ENCODE results near the gene BLTP2.
"Not testable (repeated sequence)": the region's sequence is repeated elsewhere in the genome, so short reads cannot be mapped to it uniquely, and the experiment has no call there.

Gene BLTP2

DNA sequence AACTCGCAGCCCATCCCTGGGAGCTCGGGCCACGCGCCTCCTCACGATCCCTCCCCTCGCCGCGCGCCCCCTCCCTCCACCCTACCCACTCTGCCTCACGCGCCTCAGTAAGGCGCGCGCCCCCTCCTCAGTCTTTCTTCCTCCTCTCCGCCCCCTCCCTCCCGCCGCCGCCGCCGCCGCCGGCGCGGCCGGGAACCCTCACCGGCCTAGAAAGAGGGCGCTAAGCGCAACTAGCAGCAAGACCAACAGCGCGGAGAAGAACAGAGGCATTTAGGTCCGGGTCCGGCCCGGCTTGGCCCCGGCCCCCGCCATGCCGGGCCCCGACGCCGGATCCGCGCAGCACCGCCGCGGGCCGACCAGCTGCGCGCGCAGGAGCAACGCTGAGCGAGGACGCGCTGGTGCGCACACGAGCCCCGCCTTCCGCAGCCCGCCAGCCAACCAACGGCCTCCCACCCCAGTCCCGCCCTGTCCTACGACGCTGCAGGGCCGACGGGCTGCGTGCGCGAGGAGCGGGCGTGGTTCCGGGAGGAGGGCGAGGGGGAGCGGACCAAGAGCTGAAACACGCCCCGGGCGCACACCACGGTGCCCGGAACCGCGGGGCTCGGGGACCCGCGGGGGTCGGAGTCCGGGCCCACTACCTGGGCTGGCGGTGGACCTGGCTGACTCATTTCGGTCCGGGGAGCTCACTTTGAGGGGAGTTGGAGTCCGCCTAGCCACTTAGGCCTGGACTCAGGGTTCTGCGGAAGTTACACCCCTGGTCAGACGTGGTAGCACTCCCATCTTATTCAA lies at the start of gene BLTP2:
BLTP2 (minus strand) TSS at position 372 of the 789 bp plus-strand sequence; CDS start at position 270, 102 bp downstream.
- peak; percentile 100 for DNase-seq (ENCODE audit: low spot score)

DNA sequence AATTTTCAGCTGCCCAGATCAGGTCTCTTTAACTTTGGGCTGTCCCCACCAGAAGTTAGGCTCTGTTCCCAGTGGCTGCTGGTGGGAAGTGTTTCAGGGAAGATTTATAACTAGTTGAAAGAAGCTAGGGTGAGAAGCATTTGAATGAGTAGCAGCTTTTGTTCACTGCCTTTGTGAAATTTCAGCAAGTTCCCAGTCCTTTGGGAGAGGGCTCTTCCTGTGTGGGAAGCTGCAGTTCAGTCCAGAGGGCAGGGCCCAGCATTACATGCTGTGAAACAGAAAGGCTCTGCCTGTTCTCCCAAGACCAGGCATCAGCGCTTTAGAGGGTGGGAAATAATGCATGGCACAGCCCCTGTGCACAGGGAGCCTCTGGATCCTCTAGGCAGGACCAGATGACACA lies 48.9 kb upstream of the BLTP2 start:
- no peak for DNase-seq (ENCODE audit: low spot score)

DNA sequence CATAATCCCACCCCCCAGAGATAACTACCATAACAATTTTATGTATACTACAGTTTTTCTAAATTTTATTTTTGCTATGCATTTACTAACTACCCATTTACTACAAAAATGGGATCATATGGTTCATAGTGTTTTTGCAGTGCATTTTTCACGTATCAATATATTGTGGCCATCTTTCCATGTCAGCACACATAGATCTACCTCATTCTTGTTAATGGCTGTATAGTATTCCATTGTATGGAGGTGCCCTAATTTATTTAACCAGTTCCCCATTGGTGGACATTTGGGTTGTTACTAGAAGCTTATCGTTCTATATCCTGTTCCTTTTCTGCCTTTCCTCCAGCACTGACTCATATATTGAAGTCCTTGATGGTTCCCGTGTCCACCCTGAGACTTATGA lies 44.1 kb upstream of the BLTP2 start:
- no peak for DNase-seq (ENCODE audit: low spot score)

DNA sequence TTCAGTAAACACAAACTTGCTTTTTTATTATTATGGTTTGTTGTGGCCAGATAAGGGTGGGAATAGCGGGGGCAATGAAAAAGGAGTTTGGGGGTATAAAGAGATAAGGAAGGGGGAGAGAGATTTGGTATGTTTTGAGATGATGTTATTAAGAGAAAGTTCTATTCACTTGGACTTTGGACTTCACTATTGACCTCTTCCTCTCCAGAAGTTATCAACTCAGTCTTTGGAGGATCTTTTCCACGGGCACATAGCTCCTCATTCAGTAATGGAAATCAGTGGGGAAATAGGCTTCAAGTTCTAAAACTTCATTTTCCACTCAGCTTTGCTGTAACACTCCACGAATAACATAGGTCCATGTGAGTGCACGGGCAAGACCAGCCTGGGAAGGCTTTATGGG lies 43.5 kb upstream of the BLTP2 start:
- no peak for DNase-seq (ENCODE audit: low spot score)

- DNase-seq (ENCODE audit: low spot score), result no peak
Observed at GRCh38 chr17:28686296-28686695, 41.3 kb upstream of the BLTP2 start.

DNA sequence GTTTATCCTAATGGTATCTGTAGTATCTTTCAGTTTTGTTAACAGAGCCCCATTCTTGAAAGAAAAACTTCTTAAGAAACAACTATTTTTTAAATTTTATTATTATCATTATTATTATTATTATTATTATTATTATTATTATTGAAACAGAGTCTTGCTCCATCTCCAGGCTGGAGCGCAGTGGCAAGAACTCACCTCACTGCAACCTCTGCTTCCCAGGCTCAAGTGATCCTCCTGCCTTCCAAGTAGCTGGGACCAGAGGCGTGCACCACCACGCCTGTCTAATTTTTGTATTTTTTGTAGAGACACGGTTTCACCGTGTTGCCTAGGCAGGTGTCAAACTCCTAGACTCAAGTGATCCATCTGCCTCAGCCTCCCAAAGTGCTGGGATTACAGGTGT lies 40.4 kb upstream of the BLTP2 start:
- DNase-seq (ENCODE audit: low spot score), result no peak

GRCh38 chr17:28684963-28685362 lies 40.0 kb upstream of the BLTP2 start:
- no peak for DNase-seq (ENCODE audit: low spot score)

DNA sequence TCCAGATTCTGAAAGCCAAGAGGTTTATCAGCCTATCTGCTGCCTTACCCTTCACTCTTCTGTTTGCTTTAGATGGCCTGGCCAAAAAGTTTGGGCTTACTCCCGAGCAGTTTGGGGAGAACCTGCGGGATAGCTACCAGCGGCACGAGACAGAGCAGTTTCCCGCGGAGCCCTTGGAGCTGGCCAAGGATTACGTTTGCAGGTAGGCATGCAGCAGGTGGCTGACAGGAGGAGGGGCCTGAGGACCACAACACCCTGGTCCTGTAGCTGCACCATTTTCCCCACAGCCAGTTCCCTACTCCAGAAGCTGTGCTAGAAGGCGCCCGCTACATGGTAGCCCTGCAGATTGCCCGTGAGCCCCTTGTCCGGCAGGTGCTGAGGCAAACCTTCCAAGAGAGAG lies 37.7 kb upstream of the BLTP2 start:
- DNase-seq (ENCODE audit: low spot score), result no peak

GRCh38 chr17:28675980-28676379 lies 31.0 kb upstream of the BLTP2 start:
- DNase-seq (ENCODE audit: low spot score), result no peak

DNA sequence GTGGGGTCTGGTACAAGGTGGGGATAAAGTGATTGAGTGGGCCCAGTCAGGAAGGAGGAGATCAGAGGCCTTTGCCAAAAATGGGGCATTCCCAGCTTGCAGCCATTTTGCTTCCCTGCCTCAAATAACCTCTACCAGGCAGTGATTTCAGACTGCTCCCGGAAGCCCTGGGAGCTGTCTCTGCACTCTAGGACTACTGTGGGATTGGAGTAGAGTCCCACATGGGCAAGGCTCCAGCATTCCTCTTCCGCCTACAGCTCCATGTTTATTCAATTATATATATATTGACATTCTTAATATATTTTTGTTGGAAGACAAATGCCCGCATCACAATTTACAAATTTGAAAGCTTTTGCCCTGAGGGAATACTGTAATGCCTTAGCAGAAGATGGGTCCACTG lies 30.5 kb upstream of the BLTP2 start:
- no peak for DNase-seq (ENCODE audit: low spot score)

- no peak for DNase-seq (ENCODE audit: low spot score)
Observed at GRCh38 chr17:28669918-28670317, 25.0 kb upstream of the BLTP2 start.

DNA sequence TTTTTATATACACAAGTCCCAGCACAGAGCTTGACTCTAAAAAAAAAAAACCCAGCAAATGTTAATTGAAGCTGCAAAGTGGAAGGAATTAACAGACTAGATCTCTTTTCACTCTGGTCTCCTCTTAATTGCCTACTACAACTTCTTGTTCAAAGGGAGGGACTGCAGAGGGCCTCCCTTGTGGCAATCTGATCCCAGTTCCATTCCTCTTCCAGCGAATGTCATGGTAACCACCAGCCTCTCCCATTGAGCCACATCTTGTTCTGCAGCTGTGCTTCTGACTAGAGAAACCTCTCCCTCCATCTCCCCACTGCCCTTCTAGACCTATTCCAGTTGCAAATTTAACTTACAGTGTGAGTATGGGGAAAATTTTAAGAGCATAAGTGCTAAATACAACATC lies 22.9 kb upstream of the BLTP2 start:
- no peak for DNase-seq (ENCODE audit: low spot score)

GRCh38 chr17:28665994-28666393 lies 21.0 kb upstream of the BLTP2 start:
- no peak for DNase-seq (ENCODE audit: low spot score)

DNA sequence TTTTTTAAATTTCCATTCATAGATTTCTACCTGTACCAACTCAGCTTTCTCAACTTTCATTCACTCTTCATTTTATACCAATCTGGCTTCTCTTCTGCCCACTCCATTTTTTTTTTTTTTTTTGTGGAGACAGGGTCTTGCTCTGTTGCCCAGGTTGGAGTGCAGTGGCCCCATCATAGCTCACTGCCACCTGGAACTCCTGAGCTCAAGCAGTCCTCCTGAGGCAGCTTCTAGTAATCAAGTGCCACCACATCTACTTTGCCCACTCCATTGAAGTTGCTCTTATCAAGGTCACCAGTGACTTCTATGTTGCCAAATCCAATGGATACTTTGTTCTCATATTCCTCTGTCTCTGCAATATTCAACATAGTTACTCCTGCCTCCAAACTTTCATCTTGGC lies 18.8 kb upstream of the BLTP2 start:
- no peak for DNase-seq (ENCODE audit: low spot score)

- DNase-seq (ENCODE audit: low spot score), result no peak
Observed at GRCh38 chr17:28662527-28662829, 17.5 kb upstream of the BLTP2 start.

DNA sequence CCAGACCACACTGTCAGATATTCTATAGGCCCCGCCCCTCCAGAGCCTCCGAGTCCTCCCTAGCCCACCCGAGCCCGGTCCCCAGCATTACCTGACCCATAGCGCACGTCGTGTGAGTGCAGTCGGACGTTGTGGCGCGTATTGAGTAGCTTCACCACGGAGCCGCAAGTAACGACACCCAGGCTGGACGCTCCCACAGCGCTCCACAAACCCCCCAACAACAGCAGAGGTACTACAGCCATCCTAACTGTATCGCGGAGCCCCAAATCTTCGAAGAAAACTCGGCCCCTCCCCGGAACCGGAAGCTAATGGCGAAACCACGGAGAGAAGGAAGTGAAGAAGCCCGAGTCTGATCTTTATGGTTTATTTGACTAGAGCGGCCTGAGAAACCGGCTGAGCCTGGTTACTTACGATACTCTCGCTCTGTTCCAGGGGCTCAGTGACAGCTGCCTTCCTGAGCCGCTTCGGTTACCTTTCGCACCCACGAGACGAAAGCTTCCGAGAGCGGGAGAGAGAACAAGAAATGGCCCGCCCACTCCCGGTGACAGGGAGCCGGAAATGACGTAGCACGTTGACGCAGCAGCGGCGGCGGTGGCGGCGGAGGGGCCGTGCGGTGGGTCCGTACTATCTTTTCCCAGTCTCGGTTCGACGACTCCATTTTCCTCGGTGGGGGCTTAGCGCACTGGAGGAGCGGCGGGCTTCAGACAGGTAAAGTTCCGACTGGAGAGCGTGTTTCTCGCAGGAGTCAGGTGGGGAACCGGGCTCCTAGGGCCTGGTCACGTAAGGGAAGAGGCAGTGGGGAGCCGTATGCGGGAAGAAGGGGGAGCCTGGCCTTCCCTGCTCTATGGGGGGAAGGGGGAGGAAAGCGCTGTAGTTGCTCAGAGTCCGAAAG lies 16.9 kb upstream of the BLTP2 start, which contains the start of the genes SDF2 and SUPT6H:
SDF2 (minus strand) TSS at position 272 of the 892 bp plus-strand sequence; CDS start at position 242, 30 bp downstream.
SUPT6H (plus strand) TSS at position 571 of the 892 bp plus-strand sequence. CDS start 11,197 bp downstream, outside the sequence.
- DNase-seq (ENCODE audit: low spot score), result peak; percentile 96

- DNase-seq (ENCODE audit: low spot score), result not testable (repeated sequence)
Observed at GRCh38 chr17:28659497-28659881, 14.5 kb upstream of the BLTP2 start.

- not testable (repeated sequence) for DNase-seq (ENCODE audit: low spot score)
Observed at GRCh38 chr17:28658766-28659496, 14.0 kb upstream of the BLTP2 start.

- not testable (repeated sequence) for DNase-seq (ENCODE audit: low spot score)
Observed at GRCh38 chr17:28658342-28658741, 13.4 kb upstream of the BLTP2 start.

GRCh38 chr17:28657756-28658155 lies 12.8 kb upstream of the BLTP2 start:
- no peak for DNase-seq (ENCODE audit: low spot score)

DNA sequence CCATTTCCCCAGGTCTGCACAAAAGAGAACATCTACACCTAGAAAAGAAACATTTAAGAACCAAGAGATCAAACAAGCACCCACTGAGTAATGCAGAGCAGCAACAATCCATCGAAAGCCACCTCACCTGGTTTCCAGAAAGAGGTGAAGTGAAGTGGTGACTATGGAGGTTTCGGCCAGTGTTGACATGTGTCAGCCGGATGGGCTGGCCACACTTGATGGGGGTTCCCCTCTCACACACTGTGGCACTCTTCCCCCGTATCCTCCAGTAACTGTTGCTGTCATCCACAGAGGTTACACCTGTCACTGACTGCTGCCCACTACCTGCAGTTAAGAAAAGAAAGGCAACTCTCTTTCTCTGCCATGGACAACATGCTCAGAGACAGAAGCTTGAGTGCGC lies 10.2 kb upstream of the BLTP2 start:
- no peak for DNase-seq (ENCODE audit: low spot score)

GRCh38 chr17:28648698-28649097 lies 3.7 kb upstream of the BLTP2 start:
- DNase-seq (ENCODE audit: low spot score), result no peak

All from AG20443 (cell line).